C1 segment of cervical spinal cord (tissue), 14 donors: ENCODE data around the gene MKS1.

Experiments
- DNase-seq, 14 donors: peaks; one replicate each; lab custom pipeline; 2025; lab: John Stamatoyannopoulos, UW

MKS1 gene

GRCh38 chr17:58219007-58219788 lies at the start of gene MKS1:
MKS1 (minus strand) TSS chr17:58219255; CDS start chr17:58219230, 25 bp downstream.
- peak; percentile 46 to 94 (median 88) for DNase-seq

GRCh38 chr17:58268326-58268725 lies 49.3 kb upstream of the MKS1 start:
- DNase-seq = no peak

- DNase-seq = no peak
Observed at GRCh38 chr17:58267347-58268324, 48.6 kb upstream of the MKS1 start.

- no peak for DNase-seq
Observed at GRCh38 chr17:58265902-58266875, 47.1 kb upstream of the MKS1 start.

DNA sequence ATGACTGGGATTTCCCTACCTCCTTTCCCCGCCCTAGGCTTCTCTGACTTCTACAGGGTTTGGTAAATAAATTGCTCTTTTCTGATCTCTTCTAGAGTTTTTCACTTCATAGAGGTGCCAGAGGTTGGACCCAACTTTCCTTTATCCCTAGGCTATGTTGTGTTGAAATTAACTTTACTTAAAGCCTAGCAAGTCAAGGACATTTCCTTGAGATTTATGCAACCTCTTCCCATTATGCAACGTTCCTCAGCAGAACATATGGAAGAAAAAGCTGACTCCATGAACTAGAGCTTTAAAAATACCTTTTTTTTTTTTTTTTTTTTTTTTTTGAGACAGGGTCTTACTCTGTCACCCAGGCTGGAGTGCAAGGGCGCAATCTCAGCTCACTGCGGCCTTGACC lies 46.2 kb upstream of the MKS1 start:
- no peak for DNase-seq

DNA sequence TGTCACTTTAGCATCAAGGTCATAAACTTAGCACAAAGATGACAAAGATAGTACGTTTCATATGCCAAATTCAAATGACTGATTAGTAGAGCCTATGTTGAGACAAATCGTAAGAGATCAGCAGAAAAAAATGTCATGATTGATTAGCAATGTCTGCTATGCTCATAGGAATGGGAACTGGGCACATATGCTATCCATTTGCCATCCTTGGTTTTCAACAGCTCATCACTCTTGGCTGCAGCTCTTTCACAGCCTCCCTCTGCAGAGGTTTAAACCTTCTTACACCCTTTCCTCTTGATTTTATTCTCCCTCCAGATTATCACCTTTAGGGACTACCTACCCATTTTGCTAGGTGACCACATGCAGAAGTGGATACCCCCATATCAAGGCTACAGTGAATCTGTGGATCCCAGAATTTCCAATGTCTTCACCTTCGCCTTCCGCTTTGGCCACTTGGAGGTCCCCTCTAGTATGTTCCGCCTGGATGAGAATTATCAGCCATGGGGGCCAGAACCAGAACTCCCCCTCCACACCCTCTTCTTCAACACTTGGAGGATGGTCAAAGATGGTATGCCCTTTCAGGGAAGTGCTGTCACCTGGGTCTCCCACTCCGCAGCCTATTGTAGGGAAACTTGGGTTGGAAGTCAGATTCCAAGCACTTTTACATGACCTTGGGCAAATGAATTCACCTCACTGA lies 45.5 kb upstream of the MKS1 start:
- DNase-seq = no peak

DNA sequence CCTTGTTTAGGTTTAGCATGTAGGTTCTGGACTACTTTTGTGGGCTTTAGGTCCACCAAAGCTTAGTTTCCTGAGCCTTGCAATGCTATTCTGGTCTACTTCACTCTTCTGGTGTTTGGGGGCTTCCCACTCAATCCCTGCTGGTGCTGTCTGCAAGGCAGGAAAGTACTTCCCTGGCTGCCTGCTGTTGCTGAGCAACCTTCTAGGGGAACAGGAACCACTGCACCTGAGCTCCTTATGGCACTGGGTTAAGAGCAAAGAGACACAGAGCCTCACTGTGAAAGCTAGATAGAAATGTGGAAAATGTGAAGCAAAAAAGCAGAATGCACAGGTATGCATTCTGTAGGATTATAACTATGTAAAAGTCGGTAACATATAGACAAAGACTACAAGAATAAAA lies 44.7 kb upstream of the MKS1 start:
- DNase-seq = no peak

DNA sequence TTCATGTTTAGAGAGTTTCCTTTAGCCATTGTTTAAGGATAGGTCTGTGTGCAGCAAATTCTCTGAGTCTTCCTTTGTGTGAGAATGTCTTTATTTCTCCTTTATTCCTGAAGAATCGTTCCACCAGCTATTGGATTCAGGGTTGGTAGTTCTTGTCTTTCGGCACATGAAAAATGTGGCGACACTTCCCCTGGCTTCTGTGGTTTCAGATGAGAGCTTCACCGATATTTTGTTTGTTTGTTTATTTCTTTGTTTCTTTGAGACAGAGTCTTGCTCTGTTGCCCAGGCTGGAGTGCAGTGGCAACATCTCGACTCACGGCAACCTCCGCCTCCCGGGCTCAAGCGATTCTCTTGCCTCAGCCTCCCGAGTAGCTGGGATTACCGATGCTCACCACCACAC lies 43.1 kb upstream of the MKS1 start:
- DNase-seq = no peak

DNA sequence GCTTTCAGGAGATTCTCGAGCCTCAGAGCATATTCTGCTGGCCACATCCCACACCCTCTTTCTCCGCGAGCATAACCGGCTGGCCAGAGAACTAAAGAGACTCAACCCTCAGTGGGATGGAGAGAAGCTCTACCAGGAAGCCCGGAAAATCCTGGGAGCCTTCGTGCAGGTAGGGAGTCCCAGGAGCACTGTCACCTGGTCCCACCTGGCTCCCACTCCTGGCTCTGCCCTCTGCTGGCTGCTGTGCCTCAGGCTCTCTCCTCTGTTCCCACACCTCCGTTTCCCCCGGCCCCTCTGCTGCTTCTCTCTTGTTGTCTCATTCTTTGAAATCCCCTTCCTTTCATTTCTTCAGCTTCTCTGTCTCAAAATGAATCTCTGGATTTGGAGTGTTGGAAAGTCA lies 35.7 kb upstream of the MKS1 start:
- no peak for DNase-seq

GRCh38 chr17:58253082-58253481 lies 34.0 kb upstream of the MKS1 start:
- no peak for DNase-seq

GRCh38 chr17:58252141-58252540 lies 33.1 kb upstream of the MKS1 start:
- no peak for DNase-seq

DNA sequence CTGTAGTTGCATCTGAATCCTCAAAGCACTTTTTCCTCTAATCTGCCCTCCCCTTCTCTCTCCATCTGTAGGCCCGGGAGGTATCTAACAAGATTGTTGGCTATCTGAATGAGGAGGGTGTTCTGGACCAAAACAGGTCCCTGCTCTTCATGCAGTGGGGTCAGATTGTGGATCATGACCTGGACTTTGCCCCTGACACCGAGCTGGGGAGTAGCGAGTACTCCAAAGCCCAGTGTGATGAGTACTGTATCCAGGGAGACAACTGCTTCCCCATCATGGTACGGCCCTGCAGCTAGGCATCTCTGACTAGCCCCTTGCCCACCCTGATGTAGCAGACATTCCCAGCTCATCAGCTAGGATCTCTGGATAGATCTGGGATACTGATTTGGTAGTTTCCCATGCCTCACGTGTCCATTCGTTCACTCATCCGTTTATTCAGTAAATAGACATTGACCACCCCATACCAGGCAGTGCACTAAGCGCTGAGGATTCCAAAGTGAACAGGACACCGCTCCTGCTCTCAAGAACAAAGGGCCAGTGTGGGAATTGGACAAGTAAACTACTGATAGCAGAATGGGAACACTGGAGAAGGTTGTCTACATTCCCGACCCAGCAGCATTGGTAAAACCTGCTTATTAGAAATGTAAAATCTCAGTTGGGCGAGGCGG lies 31.4 kb upstream of the MKS1 start:
- no peak for DNase-seq

GRCh38 chr17:58249270-58250133 lies 30.4 kb upstream of the MKS1 start:
- DNase-seq = peak in 12 of 14 donors; percentile 12 to 77 (median 51)

- peak in 1 of 14 donors; percentile 14 for DNase-seq
Observed at GRCh38 chr17:58248955-58249269, 29.9 kb upstream of the MKS1 start.

DNA sequence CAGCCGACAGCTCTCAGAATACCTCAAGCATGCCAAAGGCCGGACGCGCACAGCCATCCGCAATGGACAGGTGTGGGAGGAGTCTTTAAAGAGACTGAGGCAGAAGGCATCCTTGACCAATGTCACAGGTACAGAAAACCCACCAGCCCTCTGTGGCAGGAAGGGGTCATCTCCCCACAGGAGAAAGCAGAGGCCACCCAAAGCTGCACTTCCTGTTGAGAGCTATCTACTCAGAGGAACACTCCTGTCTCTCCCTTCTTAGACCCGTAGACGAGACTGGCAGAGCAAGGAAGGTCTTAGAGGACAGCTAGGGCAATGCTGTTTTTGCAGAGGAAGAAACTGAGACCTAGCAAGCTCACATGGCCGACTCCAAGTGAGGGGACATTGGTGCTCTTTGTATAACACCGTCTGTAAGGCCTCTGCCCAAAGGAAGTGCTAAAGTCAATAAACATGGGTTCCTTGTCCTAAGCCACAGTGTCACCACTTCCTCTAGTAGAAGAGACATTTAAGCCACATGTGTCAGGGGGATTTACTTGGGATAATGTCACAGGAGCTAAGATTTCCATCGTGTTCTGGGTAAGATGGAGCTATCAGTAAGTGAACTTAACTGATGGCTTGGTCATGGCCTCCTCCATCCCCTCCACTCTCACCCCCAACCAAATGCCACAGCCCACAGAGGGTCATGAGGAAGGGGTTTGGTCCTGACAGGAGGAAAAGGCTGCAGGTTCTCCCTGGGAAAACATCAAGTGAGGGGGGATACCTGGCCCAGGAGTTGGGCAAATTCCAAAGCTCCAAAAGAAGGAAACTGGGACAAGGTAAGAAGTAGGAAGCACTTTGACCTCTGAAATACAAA lies 28.7 kb upstream of the MKS1 start:
- no peak for DNase-seq

GRCh38 chr17:58246781-58247180 lies 27.7 kb upstream of the MKS1 start:
- DNase-seq = no peak

DNA sequence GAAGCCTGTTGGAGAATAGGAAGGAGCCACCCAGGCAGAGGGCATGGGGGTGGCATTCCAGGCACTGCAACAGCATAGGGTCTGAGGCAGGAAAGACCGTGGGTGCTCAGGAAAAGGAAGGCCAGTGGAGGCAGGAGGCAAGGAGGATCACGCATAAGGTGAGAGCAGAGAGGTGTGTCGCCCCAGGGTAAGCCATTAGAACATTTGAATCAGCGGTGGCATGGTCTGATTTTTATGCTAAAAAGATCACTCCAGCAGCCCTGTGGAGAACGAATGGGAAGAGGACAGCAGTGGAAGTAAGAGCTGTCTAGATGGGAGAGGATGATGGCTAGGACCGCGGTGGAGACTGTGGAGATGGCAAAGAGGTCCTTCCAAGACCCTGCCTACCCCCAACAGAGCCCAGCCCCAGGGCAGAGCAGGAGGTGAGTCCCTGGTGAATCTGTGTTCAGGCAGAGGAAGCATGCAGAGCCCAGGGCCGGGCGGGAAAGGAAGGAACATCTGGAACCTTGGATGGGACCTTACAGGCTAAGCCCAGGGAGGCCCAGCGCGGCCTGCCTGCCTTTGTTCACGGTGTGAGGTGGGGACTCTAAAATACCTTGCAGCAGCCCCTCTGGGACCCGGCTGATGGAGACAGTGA lies 27.2 kb upstream of the MKS1 start:
- DNase-seq = no peak
